ENCODE results near the gene TCAF1.
"Not testable (repeated sequence)": the region's sequence is repeated elsewhere in the genome, so short reads cannot be mapped to it uniquely, and the experiment has no call there.

DNA sequence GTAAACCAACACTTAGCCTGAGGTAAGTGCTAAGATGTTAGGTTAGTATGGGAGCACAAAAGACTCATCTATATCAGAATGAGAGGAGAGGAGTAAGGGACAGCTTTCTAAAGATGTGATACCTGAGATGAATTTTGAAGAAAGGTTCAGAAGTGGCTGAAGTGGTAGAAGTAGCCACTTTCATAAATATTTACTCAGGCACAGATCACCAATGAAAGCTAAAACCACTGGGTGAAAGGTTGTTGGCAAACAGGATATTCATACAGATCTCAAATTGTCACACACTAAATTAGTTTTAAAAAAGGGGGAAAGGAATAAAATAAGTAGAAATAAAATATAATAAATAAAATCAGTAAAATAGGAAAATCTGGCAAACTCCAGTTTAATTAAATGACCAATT lies 30.4 kb downstream of the TCAF1 start:
- TF ChIP-seq, protein P1, sequence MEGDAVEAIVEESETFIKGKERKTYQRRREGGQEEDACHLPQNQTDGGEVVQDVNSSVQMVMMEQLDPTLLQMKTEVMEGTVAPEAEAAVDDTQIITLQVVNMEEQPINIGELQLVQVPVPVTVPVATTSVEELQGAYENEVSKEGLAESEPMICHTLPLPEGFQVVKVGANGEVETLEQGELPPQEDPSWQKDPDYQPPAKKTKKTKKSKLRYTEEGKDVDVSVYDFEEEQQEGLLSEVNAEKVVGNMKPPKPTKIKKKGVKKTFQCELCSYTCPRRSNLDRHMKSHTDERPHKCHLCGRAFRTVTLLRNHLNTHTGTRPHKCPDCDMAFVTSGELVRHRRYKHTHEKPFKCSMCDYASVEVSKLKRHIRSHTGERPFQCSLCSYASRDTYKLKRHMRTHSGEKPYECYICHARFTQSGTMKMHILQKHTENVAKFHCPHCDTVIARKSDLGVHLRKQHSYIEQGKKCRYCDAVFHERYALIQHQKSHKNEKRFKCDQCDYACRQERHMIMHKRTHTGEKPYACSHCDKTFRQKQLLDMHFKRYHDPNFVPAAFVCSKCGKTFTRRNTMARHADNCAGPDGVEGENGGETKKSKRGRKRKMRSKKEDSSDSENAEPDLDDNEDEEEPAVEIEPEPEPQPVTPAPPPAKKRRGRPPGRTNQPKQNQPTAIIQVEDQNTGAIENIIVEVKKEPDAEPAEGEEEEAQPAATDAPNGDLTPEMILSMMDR (IDR thresholded peaks at IDR 0.05; ENCODE audit: poor library complexity, severe bottlenecking): not testable (repeated sequence)
- TF ChIP-seq MXI1 (conservative IDR thresholded peaks at IDR 0.05; ENCODE audit: poor library complexity, severe bottlenecking); EZH2 (IDR thresholded peaks at IDR 0.05; ENCODE audit: borderline replicate concordance, insufficient read depth, low read length, poor library complexity, severe bottlenecking); POLR2AphosphoS5 (IDR thresholded peaks at IDR 0.05); RAD21 (conservative IDR thresholded peaks at IDR 0.05); EP300 (conservative IDR thresholded peaks at IDR 0.05; ENCODE audit: poor library complexity, severe bottlenecking); SMC3 (conservative IDR thresholded peaks at IDR 0.05; ENCODE audit: poor library complexity); TAF1 (IDR thresholded peaks at IDR 0.05; ENCODE audit: low read depth): not testable (repeated sequence)
- TF ChIP-seq, protein P2, sequence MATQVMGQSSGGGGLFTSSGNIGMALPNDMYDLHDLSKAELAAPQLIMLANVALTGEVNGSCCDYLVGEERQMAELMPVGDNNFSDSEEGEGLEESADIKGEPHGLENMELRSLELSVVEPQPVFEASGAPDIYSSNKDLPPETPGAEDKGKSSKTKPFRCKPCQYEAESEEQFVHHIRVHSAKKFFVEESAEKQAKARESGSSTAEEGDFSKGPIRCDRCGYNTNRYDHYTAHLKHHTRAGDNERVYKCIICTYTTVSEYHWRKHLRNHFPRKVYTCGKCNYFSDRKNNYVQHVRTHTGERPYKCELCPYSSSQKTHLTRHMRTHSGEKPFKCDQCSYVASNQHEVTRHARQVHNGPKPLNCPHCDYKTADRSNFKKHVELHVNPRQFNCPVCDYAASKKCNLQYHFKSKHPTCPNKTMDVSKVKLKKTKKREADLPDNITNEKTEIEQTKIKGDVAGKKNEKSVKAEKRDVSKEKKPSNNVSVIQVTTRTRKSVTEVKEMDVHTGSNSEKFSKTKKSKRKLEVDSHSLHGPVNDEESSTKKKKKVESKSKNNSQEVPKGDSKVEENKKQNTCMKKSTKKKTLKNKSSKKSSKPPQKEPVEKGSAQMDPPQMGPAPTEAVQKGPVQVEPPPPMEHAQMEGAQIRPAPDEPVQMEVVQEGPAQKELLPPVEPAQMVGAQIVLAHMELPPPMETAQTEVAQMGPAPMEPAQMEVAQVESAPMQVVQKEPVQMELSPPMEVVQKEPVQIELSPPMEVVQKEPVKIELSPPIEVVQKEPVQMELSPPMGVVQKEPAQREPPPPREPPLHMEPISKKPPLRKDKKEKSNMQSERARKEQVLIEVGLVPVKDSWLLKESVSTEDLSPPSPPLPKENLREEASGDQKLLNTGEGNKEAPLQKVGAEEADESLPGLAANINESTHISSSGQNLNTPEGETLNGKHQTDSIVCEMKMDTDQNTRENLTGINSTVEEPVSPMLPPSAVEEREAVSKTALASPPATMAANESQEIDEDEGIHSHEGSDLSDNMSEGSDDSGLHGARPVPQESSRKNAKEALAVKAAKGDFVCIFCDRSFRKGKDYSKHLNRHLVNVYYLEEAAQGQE (IDR thresholded peaks at IDR 0.05; ENCODE audit: borderline replicate concordance): not testable (repeated sequence)

All from neural cell (in vitro differentiated cells).